ENCODE measurements around the gene ABCA10.
"Not testable (repeated sequence)": the region's sequence is repeated elsewhere in the genome, so short reads cannot be mapped to it uniquely, and the experiment has no call there.

Gene ABCA10, protein sequence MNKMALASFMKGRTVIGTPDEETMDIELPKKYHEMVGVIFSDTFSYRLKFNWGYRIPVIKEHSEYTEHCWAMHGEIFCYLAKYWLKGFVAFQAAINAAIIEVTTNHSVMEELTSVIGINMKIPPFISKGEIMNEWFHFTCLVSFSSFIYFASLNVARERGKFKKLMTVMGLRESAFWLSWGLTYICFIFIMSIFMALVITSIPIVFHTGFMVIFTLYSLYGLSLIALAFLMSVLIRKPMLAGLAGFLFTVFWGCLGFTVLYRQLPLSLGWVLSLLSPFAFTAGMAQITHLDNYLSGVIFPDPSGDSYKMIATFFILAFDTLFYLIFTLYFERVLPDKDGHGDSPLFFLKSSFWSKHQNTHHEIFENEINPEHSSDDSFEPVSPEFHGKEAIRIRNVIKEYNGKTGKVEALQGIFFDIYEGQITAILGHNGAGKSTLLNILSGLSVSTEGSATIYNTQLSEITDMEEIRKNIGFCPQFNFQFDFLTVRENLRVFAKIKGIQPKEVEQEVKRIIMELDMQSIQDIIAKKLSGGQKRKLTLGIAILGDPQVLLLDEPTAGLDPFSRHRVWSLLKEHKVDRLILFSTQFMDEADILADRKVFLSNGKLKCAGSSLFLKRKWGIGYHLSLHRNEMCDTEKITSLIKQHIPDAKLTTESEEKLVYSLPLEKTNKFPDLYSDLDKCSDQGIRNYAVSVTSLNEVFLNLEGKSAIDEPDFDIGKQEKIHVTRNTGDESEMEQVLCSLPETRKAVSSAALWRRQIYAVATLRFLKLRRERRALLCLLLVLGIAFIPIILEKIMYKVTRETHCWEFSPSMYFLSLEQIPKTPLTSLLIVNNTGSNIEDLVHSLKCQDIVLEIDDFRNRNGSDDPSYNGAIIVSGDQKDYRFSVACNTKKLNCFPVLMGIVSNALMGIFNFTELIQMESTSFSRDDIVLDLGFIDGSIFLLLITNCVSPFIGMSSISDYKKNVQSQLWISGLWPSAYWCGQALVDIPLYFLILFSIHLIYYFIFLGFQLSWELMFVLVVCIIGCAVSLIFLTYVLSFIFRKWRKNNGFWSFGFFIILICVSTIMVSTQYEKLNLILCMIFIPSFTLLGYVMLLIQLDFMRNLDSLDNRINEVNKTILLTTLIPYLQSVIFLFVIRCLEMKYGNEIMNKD (N-terminal part only)

DNA sequence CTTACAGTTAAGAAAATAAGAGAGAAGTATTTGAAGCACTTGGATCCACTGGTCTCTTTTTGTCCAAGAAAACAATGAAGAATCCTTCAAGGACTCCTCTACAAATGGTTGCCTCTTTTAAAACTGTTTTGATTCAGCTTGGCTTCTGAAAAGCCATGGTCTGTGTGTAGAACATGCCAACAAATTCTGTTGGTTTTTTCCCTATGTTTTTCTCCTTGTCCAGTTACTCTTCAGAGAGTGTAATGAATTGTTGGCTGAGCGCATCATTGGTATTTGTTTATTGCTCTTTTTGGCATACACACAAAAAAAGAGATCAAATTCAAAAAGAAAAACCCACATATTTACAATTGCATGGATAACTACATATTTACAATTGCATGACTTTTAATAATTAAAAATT, at the start of gene ABCA10:
ABCA10 (minus strand) TSS at position 249 of the 400 bp plus-strand sequence. CDS start 3,466 bp downstream, outside the sequence.
- no peak for DNase-seq (ENCODE audit: low read depth)

DNA sequence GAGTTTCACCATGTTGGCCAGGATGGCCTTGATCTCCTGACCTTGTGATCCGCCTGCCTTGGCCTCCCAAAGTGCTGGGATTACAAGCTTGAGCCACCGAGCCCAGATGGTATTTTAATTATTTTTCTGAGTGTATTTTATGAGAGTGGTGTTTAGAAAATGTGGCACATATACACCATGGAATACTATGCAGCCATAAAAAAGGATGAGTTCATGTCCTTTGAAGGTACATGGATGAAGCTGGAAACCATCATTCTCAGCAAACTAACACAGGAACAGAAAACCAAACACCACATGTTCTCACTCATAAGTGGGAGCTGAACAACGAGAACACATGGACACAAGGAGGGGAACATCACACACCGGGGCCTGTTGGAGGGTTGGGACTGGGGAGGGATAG, 47.7 kb upstream of the ABCA10 start:
- DNase-seq (ENCODE audit: low read depth) = not testable (repeated sequence)

DNA sequence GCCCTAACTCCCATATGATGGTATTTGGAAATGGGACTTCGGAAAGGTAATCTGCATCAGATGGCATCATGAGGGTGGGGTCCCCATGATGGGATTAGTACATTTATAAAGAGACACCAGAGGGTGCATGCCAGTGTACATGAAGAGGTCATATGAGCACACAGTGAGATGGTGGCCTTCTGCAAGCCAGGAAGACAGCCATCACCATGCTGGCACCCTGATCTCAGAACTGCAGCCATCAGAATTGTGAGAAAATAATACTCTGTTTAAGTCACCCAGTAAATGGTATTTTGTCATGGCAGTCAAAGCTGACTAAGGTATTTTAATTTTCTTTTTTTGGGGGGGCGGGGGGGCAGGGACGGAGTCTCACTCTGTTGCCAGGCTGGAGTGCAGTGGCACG, 47.1 kb upstream of the ABCA10 start:
- DNase-seq (ENCODE audit: low read depth) = no peak

DNA sequence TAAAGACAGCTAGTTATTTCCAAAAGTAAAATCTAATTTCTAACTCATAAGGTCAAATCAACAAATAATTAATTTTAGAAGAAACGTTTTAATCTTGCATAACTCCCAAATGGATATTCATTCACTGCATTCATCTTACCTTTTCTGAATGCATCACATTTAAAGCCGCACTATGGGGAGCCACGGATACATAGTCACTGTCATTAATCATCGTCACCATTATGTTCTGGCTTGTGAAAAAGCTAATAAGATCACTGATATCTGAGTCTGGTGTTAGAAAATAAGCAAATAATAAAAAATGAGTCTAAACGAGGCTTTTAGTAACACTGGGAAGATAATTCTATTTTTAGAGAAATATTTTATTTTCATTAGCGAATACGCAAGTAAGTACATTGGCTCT, 42.4 kb upstream of the ABCA10 start:
- no peak for DNase-seq (ENCODE audit: low read depth)

DNA sequence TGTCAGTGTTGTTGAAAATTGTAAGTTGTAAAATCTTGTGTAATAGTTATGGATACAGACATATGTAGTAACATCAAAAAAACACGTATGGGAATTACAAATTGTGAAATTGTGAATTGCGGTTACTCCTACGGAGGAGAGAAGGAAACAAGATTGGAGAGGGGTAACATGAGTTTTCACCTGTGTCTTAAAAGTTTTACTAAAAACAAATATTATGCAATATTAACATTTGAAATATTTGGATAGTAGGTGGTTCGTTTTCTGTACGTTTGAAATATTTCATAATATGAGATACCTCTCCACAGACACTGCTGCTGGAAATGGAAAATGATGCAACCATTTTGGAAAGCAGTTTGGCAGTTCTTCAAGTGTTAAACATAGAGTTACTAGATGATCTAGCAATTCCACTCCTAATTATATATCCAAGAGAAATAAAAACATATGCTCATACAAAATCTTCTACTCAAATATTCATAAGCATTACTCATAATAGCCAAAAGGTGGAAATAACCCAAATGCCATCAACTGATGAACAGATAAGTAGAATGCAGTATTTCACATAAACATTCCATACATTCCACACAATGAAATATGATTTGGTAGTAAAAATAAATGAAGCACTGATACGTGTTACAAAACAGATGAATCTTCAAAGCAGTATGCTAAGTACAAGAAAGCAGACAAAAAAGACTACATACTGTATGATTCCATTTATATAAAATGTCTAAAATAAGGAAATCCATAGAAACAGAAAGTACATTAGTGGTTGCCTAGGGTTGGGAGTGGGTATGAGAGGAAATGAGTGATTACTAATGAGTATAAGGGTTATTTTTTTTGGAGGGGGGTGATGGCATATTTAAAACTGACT, 40.7 kb upstream of the ABCA10 start:
- no peak for DNase-seq (ENCODE audit: low read depth)

DNA sequence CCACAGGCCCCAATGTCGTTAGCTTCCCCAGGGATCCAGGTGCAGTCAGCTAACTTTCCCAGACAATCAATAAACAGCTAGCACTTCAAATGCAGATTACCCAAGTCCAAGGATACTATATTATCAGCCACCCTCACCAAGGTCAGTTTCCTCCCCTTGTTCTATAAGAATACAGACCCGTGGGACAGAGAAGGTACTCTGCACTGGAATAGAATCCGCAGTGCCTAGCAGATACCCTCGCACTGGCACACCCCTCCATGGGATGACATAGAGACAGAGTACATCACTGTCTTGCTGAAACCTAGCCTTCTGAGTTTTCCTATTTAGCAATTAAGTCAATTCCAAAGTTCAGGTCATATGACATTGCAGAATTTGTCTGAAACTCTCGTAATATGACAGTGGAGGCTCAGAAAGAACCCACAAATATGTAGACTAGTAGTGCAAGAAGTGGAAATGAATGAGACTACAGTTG, 40.0 kb upstream of the ABCA10 start:
- DNase-seq (ENCODE audit: low read depth) = no peak

DNA sequence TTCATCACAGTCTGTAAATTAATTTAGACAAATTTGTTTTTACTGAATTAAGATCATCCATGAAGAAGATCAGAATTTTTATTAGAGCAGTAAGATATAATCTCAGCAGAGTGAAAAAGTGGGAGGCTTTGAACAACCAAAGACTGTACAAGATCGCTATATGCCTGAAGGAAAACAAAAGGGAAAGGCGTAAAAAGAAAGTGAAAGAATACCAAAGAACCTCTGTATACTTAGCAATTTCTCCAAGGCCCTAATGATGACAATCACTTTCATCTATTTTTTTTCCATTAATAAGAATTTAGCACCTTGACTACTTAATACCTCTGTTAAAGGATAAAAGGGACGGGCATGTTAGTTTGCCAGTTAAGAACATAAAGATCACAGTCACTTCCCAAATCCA, 38.6 kb upstream of the ABCA10 start:
- DNase-seq (ENCODE audit: low read depth) = no peak

DNA sequence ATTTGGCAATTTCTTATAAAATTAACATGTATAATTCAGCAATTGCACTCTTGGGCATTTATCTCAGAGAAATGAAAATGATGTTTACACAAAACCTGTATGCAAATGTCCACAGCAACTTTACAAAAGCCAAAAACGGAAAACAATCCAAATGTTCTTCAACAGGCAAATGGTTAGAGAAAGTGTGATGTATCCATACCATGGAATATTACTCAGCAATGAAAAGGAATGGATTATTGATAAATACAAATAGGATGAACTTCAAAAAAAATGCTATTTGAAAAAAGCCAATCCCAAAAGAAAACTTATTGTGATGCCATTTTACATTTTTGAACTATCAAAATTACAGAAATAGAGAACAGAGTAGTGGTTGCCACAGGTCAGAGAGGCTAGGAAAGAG, 37.2 kb upstream of the ABCA10 start:
- no peak for DNase-seq (ENCODE audit: low read depth)

DNA sequence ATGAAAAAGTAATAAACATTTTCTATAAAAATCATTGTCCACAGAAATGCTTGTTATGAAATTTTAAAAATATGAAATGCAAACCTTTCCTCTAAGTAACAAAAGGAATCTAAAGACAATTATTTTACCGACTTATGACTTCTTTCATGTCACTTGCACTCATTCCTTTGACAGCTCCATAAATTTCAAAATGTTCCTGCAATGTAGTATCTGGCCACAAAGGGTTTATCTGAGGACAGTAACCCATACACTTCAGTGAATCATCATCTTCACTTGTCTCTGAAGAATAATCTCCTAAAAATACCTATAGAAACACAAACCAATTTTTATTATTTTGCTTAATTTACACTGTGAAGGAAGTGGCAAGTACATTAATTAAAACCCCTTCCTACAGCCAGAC, 25.6 kb upstream of the ABCA10 start:
- no peak for DNase-seq (ENCODE audit: low read depth)

DNA sequence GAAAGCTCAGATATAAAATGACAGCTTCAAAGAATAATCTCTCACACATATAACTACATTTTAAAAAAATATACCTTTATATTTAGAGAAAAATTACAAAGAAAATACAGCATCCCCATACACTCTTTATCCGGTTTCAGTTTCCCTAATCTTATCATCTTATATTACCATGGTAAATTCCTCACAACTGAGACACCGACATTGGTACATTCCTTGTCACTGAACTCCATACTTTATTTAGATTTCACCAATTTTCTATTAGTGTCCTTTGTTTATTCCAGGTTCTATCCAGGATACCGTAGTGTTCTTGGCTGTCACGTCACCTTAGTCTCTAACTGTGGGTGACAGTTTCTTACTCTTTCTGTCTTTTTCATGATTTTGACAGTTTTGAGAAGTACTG, 22.0 kb upstream of the ABCA10 start:
- no peak for DNase-seq (ENCODE audit: low read depth)

DNA sequence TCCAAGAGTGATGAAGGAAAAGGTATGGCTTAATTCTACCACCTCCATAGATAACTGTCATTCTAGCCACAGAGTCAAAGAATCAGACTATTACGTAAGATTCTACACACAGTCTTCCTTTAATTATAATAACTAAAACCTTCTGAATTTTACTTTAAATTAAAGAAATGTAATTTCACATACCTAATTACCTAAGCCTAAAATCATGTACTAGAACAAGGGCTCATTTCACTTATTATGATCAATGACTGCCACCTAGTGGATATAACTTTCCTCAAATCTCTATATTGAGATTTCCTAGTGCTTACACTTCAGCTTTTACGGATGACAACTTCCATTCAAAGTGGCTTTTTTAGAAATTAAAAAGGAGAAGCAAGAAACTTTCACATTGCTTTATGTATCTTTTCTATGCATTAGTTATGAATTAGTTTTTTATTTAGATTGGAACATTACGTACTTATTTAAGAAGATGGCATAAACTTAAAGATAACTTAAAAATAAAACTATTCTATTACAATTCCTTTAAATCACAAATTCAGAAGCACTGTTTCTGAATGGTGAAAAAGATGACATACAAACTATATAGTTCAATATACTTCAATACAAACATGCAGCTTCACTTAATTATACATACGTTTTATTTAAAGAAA, 18.2 kb upstream of the ABCA10 start:
- no peak for DNase-seq (ENCODE audit: low read depth)

DNA sequence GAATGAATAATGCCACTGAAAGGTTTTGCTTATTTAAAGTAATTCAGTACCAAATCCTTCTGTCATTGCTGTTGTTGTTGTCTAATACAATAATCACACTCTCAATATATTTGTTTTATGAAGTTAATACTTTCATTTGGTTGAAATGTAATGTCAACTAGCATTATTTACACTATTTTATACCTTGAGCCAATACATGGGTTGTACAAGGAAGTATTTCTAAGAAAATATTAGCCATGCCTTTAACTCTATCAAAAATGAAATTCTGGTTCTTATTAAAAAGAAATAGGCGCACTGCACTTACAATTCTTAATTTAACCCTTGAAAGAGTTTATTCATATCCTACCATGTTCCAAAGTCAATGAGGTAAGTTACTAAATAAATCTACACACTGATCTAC, 17.6 kb upstream of the ABCA10 start:
- no peak for DNase-seq (ENCODE audit: low read depth)

DNA sequence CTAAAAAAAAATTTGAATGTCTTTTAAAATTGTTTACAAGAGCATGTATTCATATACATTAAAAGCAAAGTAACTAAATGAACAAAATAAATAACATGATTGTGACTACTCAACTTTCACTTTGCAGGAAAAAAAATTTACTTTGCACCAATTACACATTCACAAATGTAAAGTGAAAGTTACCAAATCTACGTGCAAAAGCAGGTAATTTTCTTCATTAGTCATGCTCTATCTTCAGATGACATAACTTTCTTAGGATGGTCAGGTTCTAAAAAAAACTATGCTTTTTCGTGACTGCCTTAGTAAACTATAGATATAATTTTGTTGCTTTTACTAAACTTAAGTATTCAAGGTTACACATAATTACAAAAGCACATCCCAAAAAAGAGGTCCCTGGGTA, 17.0 kb upstream of the ABCA10 start:
- DNase-seq (ENCODE audit: low read depth) = no peak

DNA sequence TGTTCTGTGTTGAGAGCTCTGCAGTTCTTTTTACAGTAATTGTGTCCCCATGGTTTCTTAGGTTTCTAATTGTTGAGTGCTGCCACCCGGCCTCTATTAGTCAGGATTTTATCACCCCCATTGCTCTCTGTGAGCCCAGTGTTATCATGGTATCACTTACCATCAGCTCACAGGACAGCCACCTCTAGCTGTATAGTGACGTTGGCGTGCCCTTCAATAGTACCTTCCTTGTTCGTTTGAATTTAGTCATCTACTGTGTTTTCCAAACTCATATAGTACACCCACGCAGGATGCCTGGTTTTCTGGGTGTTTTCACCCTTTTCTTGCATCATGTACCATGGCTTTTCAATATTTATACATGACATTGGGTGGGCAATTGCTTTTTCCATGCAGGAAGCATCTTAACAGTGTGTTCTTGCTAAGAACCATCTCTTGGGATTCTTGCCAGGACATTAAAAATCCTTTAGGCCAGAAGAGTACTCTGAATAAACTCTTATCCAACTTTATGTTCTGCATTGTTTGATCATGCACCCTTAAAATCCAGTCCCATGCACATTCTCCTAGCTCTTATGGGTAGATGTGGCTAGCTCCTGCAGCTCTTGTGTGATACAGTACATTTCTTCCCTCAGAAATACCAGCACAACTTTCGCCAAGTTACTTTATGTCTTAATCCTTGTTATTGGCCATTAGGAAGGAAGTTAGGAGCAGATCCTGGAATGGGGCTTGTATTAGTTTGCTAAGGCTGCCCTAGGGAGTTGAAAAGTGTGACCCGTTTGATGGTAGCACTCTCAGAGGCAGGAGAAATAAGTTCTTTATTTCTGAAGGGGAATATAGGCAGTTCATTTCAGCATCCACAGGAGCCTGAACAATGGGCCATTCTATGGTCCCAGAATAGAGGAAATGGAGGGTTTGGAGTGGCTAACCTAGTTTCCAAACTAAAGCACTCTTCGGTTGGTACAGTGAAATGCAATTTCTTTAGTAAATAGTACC, 11.3 kb upstream of the ABCA10 start:
- no peak for DNase-seq (ENCODE audit: low read depth)

DNA sequence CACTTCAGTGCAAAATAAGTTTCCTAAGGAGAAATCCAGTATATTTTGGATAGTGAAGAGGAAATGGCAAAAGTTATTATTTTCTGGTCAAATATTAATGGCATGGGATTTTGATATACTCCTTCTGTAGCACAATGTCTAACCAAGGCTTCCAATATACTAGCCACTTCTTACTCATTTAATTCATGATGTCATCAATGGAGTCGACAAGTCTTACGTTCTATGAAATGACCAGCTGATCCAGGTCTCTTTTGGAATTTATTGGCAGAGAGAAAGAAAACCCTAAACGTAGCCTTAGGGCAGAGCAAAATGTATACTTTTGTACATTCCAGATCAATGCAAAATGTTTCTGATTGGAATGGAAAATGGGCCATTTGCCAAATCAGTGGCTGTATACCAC, 8.3 kb upstream of the ABCA10 start:
- DNase-seq (ENCODE audit: low read depth) = no peak

DNA sequence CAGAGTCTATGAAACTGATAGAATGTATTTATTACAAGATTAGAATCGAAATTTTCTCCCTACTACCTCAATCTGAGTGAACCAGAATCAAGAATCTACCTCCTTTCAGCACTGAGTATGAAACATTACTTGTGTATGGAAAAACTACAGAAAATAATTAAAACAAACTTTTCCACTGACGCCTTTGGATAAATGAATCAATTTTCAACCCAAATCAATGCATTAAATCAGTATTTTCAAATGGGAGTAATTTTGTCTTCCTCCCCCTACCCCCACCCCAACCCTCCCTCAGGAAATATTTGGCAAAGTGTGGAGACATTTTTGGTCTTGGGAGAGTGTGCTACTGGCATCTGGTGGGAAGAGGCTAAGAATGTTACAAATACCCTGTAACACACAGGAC, 7.8 kb upstream of the ABCA10 start:
- no peak for DNase-seq (ENCODE audit: low read depth)

DNA sequence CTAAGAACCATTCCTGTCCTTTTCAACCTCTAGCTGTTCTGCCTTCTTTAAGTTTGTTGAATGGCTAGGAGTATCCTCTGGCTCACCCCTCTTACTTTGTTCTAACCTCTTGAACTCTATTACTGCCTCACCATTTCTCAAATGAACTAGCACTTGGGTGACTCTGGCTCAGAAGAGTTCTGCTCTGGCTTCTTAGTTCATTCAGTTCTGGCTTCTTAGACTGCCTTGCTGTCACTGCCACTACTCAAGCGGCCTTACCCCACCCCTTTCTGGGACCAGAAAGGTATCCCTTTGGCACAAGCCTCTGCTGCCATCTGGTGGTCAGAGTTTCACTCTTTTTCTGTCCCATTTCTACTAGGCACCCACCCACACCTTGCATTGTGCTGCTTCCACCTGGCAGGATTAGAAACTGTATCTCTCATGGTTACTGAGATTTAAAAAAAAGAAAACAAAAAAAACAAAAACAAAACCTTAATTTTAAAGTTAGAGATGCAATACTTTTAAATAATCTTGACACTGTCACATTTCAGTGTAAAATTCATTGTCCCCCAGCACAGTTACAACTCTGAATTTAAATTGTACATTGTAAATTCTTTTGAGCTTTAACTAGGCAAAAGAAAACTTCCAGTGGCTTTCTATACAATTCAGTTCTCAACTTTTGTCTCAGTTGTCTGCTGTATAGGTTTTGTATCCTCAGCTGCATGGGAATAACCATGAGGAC, 6.9 kb upstream of the ABCA10 start:
- peak; percentile 54 for DNase-seq (ENCODE audit: low read depth)

DNA sequence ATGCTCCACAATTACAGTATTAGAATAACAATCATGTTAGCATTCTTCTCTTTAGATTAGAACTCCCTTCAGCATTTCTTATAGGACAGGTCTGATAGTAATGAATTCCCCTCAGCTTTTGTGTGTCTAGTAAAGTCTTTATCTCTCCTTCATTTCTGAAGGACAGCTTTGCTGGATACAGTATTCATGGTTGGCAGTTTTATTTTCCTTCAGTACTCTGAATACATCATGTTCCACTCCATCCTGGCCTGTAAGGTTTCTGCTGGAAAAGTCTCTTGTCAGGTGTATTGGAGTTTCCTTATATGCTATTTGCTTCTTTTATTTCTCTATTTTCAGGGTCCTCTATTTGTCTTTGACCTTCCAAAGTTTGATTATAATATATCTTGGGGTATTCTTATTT, 4.0 kb upstream of the ABCA10 start:
- no peak for DNase-seq (ENCODE audit: low read depth)

DNA sequence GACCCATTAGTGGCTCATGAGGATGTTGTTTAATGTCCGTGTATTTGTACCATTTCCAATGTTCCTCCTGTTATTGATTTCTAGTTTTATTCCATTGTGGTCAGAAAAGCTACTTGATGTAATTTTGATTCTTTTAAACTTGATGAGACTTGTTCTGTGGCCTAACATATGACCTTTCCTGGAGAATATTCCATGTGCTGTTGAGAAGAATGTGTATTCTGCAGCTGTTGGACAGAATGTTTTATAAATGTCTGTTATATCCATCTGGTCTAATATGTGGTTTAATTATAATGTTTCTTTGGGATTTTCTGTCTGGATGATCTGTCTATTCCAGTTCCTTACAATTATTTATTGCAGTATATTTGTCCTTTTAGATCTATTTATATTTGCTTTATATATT, 2.9 kb upstream of the ABCA10 start:
- DNase-seq (ENCODE audit: low read depth) = no peak
